HG03439 (cell line): Measurements from ENCODE around the gene NKX6-2.
"Not testable (repeated sequence)": the region's sequence is repeated elsewhere in the genome, so short reads cannot be mapped to it uniquely, and the experiment has no call there.

Experiments
- ATAC-seq: cut with Tn5 transposase; IDR thresholded peaks from one replicate; pipeline ENCODE4 v1.9.1; 2021; ENCODE audit warnings: mild to moderate bottlenecking, moderate library complexity; ENCODE audit not compliant: unreplicated experiment

Gene NKX6-2

GRCh38 chr10:132785723-132786475 lies at the start of gene NKX6-2:
Gene NKX6-2, minus strand, starts transcription at chr10:132786147. Its CDS starts 199 bp downstream, at chr10:132785948.
- ATAC-seq = no peak

GRCh38 chr10:132834891-132835847 lies 49.2 kb upstream of the NKX6-2 start:
- ATAC-seq = no peak

DNA sequence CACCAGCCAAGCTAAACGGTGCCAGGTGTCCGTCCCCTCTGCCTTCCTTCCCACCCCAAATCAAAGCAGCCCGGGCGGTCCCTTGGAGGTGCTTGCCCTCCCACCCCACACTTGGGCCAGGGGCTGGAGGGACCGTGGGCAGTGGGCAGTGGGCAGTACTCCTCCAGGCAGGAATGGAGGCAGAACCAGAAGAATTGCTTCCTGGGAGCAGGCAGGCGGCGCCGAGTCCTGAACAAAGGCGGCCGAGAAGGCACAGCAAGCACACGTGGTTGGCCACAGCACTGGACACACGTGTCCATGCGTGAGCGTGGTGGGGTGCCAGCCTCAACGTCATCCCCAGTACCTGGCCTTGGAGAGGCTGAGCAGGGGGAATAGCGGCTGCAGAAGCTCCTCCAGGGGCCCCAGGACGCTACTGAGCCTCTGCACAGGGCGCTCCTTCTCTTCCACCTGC lies 48.4 kb upstream of the NKX6-2 start:
- no peak for ATAC-seq

DNA sequence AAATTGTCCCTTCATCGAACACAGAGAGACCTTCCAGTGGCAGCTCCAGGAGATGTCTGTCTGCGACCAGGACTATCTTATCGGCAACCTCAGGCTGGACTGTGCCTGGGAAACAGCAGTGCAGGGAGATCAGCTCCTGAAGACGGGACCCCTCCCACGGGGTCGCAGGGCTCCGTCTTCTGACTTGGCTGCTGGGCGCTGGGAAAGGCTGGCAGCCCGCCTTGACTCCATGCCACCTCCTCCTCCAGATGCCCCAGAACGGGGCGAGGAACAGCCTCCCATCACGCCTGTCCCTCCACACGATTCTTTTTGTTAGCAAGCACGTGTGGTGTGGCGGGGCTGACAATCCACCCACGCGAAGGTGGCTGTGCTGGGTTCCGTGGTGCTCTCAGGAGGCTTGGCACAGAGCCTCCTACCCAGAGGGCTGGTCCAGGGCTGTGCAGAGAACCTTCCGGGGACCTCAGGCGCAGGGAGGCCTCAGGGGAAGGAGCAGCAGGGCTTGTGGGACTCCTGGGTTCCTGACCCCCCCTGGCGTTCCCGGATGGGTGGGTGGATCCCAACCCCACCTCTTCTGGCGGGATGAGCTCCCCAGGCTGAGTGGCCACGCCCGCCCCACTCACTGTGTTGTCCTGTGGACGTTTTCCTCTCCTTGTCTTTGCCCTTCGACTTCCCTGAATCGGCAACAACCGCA lies 47.6 kb upstream of the NKX6-2 start:
- ATAC-seq = no peak

- no peak for ATAC-seq
These were observed 46.4 kb upstream of the NKX6-2 start for GRCh38 chr10:132832186-132832969.

GRCh38 chr10:132829403-132829802 lies 43.5 kb upstream of the NKX6-2 start:
- no peak for ATAC-seq

DNA sequence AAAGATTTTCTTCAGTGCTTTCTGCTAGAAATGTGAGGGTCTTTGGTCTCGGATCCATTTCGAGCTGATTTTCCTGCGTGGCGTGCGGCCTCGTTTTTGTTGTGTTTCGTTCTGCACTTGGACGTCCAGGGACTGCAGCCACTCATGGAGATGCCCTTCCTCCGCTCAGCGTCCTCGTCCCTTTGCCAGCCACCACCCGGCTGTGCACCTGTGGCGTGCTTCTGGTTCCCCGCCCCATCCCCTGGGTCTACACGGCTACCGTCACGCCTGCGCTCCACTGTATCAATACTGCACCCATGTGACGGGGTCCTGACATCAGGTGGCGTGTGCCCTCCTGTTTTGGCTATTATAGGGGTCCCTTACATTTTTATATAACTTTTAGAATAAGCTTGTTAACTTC lies 42.7 kb upstream of the NKX6-2 start:
- ATAC-seq = no peak

- no peak for ATAC-seq
These were observed 42.1 kb upstream of the NKX6-2 start for GRCh38 chr10:132827861-132828539.

DNA sequence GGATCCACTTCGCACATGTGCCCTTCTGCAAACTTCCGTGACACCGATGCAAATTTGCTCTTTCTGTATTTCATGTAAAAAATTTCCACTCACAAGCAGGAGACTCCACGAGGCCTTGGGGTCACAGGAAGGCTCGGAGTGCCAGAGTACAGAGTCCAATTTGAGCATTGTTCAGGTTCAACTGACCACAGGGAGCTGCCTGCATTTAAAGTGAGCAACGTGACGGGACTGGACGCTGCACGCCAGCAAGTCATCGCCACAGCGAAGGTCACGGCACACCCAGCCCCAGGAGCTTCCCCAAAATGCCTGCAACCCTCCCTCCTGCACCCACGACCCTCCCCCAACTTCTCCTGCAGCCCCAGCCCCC lies 41.5 kb upstream of the NKX6-2 start:
- ATAC-seq = no peak

- ATAC-seq = no peak
These were observed 40.8 kb upstream of the NKX6-2 start for GRCh38 chr10:132826524-132827422.

DNA sequence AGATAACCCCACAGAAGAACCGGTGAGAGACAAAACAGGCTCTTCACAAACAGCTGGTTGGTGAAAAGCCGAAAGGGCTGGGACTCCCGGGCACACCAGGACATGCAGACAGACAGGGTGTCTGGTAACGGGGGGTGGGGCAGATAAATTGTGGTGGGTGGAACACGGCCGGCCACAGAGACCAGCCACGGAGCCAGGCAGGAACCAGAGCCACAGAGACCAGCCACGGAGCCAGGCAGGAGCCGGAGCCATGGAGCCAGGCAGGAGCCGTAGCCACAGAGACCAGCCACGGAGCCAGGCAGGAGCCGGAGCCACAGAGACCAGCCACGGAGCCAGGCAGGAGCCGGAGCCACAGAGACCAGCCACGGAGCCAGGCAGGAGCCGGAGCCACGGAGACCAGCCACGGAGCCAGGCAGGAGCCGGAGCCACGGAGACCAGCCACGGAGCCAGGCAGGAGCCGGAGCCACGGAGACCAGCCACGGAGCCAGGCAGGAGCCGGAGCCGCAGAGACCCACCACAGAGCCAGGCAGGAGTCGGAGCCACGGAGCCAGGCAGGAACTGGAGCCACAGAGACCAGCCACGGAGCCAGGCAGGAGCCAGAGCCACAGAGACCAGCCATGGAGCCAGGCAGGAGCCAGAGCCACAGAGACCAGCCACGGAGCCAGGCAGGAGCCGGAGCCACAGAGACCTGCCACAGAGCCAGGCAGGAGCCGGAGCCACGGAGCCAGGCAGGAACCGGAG lies 40.0 kb upstream of the NKX6-2 start:
- not testable (repeated sequence) for ATAC-seq

DNA sequence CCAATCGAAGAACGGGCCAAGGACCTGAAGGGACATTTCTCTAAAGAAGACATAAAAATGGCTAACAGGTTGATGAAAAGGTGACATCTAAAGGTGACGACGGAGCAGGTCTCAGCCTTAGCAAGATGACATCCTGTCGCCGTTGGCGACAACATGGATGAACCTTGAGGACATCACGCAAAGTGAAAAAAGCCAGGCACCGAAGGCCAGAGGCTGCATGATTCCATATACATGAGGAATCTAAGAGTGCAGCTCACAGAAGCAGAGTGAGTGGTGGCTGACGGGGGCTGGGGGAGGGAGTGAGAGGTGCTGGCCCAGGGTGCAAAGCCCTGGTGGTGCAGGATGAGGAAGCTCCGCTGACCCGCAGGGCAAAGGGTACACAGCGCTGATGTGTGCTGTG lies 34.1 kb upstream of the NKX6-2 start:
- ATAC-seq = no peak

DNA sequence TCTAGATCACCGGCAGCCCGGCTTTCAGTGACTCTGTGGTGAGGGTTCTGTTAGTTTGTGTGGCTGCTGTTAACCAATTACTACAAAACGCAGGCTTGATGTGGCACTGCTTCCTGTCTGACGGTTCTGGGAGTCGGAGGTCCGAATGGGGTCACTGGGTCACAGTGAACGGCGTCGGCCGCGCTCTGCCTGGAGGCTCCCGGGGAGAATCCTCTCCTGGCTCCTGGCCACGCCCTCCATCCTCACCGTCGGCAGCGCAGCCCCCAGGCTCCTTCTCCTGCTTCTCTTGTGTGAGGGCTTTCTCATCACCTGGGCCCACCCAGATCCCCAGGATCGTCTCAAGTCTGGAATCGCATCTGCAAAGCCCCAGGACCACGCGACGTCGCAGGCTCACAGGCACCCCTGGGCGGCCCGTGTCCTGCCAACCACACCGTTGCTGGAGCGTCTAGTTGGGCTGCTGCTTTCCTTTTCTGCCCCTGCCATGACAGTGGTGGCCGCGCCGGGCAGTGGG lies 31.8 kb upstream of the NKX6-2 start:
- no peak for ATAC-seq

- no peak for ATAC-seq
These were observed 30.8 kb upstream of the NKX6-2 start for GRCh38 chr10:132816718-132817117.

DNA sequence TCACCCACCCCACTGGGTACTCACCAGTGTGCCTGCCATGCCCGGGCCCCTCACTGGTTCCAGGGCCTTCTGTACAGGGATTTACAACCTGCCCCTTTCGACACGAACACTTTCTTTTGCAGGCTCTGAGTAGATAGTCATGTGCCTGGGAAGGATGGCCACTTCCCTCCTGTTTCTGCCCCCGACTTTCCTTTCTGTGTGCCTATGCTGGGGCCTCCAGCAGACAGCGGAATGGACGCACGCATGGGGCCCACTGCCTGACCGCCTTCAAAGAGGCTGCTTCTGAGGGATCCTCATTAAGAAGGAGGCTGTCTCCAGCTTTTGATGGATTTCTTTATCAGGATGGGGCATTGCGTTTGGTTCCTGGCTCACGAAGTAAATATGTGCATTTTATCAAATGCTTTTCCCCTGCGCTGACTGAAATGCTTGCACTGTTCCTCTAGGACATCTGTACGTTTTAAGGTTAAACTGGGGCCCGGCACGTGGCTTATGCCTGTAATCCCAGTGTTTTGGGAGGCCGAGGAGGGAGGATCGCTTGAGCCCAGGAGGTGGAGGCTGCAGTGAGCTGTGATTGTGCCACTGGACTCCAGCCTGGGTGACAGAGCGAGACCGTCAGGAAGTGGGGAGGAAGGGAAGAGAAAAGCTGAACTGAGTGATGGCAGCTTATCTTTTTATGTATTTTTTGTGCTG lies 29.4 kb upstream of the NKX6-2 start:
- no peak for ATAC-seq

GRCh38 chr10:132814469-132814856 lies 28.5 kb upstream of the NKX6-2 start:
- ATAC-seq = no peak
